HG02678 (cell line): ENCODE measurements around the gene LPCAT2.
A peak's percentile ranks its signal among the peaks of the same experiment; 100 is the strongest.

Experiments used
- ATAC-seq: cut with Tn5 transposase; IDR thresholded peaks from one replicate; pipeline ENCODE4 v1.9.1; 2021; ENCODE audit warnings: mild to moderate bottlenecking, moderate library complexity; ENCODE audit not compliant: unreplicated experiment

The LPCAT2 gene, protein sequence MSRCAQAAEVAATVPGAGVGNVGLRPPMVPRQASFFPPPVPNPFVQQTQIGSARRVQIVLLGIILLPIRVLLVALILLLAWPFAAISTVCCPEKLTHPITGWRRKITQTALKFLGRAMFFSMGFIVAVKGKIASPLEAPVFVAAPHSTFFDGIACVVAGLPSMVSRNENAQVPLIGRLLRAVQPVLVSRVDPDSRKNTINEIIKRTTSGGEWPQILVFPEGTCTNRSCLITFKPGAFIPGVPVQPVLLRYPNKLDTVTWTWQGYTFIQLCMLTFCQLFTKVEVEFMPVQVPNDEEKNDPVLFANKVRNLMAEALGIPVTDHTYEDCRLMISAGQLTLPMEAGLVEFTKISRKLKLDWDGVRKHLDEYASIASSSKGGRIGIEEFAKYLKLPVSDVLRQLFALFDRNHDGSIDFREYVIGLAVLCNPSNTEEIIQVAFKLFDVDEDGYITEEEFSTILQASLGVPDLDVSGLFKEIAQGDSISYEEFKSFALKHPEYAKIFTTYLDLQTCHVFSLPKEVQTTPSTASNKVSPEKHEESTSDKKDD

DNA sequence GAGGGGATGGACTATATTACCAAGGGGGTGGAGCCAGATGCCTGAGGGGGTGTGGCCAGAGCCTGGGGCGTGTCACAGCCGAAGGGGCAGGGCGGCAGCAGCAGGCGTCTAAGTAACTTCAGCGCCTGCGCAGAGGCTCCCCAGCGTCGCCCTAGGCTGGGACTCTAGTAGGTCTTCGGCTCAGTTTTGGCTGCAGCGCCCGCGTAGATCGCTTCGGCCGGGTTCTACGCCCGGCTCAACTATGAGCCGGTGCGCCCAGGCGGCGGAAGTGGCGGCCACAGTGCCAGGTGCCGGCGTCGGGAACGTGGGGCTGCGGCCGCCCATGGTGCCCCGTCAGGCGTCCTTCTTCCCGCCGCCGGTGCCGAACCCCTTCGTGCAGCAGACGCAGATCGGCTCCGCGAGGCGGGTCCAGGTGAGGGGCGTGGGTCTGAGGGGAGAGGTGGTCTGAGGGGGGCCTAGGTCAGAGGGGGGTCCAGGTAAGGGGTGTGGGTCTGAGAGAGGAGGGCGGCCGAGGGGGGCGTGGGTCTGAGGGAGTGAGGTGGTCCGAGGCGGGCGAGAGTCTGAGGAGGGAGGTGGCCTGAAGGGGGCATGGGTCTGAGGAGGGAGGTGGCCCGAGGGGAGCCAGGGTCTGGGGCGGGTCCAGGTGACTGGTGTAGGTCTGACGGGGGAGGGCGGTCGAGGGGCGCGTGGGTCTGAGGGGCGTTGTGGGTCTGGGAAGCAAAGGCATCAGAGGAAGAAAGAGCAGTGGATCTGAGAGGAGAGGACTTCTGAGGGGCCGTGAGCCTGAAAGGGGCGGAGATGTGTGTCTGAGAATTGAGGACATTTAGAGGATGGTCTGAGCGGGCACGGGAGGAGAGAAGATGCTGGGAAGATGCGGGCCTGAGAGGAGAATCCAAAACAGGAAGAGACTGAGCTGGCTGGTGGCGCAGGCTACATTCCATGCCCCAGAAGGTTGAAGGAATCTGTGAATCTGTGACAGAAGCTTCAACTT lies at the start of gene LPCAT2:
LPCAT2 (plus strand) TSS at position 132 of the 991 bp plus-strand sequence; CDS start at position 242, 110 bp downstream.
- peak; percentile 44 for ATAC-seq

DNA sequence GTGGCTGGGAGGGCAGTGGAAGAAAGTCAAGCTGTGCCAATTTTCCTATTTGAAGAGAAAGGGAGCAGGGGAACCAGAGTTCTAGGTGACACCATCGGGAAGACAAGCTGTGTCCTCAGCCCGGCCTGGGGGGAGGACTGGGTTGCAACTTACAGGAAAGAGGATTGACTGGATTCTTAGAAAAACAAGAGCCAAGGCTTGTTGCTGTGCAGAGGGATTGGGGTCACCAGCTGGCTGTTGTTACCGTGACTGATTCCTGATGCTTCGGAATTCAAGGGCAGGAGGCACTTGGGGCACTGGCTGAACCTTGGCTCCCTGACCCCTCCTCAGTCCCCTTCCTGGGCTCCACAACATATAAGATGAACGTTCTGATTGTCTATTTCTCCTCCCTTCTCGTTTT lies 46.6 kb upstream of the LPCAT2 start:
- ATAC-seq: no peak

DNA sequence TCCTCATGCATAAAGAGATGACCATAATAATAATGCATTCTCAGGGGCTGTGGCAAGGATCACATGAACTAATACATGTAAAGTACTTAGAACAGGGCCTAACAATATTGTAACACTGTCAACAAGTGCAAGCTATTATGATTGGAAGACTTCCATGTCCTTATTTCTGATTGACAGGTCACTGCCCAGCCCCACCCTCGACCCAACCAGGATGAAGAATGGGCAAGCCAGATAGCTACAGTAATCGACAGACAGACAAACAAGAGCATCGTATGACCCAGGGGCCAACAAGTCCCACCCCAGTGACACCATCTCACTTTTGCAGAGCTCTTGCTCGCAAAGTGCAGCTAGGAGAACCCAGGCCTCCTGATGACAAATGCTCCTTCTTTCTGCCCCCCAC lies 44.5 kb upstream of the LPCAT2 start:
- no peak for ATAC-seq

DNA sequence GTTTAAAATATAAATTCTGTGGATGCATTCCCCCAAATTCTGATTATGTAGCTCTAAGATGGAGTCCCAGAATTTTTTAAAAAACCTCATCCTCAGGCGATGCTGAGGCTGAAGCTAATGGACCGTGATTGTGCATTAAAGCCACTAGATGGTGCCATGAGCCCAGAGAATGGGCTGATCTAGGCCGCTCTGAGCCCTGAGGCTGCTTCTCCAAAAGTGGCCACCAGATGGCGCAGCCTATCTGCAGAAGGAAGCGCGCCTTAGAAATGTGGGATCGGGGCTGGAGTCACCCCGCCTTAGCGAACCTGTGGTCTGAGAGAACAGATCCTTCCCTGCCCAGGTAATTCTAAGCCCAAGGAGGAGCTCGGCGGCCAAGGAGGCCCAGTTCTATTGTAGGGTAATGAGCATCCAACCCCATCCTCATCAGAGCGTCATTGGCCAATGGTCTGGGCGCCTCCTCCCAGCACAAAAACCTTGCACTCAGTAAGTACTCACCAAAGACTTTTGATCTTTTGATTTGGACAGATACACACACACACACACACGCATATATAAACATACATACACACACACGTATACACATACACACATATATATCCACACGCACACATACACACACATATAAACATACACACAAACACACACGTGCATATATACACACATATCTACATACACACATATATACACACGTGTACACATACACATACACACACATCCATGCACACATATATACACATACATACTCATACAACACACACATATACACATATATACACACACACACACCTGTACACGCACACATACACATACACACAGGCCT lies 43.6 kb upstream of the LPCAT2 start:
- peak; percentile 95 for ATAC-seq

DNA sequence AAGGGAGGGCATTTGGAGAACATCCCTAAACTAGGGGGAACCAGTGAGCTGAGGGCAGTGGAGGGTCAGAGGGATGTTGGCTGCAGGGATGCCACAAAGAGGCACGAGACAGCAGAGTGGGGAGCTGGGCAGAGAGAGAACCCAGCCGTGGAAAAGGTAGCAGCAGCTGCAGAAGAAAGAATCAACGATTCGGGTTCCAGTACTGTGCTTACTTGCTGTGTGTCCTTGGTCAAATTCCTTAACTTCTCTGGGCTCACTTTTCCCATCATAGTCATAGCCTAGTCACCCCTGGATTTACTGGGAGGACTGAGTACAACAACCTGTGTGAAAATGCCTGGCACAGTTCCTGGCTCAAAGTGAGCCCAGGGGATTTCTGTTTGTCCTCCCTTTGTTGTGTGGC lies 42.7 kb upstream of the LPCAT2 start:
- no peak for ATAC-seq

DNA sequence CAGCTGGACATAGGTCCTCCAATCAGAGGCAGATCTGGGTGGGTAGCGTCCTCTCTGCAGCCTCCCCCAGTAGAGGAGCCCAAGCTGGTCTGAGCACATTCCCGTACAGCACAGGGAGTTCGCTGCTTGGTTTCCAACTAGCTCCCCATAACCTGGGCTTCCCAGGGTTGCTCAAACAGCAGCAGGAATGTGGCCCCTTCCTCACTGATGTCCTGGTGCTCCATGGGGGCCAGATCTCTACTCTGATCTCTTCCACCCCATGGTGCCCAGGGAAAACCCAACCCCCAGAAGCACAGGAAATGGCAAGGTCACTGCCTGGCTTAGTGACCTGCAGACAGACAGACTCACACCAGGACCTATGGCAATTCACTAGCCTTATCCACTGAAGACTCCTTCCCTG lies 41.0 kb upstream of the LPCAT2 start:
- no peak for ATAC-seq

DNA sequence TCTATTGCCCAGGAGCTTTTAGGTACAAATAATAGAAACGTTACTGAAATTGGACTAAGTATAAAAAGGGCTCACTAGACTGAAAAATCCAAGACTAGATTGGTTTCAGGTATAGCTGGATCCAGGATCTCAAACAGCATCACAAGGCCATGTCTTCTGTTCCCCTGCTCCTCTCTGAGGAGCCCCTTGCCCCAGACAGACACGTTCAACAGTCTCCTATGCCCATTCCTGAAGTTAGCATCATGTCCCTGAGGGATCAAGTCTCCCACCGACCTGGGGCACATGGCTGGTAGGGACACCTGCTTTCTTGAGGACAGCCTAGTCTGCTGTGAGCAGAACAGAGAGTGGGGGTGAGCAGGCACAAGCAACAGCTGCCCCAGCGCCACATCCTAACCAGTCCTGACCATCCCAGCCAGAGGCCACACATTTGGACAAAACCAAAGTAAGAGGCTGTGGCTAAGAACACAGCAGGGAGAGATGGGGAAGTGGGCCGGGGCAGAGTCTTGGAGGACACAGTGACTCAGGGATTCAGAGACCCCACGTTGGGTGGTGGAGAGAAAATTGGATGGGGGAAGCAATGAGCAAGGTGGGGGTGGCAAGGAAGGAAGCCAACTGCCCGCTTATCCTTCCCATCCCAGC lies 40.4 kb upstream of the LPCAT2 start:
- no peak for ATAC-seq

DNA sequence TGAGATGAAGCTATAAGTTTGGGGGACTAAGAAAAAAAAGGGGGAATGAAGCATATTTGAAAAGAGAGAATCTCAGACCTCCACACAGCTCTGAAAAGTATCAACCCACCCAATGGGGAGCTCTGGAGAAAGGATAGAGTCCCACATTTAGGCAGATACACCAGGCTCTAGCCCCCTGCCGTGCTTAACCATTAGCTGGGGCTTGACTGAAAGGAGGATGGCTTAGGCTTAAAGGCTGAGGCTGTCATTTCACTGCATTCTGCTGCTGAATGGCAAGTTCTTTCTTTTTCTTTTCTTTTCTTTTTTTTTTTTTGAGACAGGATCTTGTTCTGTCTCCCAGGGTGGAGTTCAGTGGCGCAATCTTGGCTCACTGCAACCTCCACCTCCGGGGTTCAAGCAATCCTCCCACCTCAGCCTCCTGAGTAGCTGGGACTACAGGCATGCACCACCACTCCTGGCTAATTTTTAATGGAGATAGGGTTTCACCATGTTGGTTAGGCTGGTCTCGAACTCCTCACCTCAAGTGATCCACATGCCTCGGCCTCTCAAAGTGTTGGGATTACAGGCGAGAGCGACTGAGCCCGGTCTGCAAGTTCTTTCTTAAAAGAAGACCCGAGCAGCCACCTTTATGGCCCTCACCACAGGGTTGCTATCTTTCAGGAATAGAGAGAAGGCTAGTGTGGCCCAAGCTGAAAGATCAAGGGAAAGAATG lies 38.9 kb upstream of the LPCAT2 start:
- no peak for ATAC-seq

DNA sequence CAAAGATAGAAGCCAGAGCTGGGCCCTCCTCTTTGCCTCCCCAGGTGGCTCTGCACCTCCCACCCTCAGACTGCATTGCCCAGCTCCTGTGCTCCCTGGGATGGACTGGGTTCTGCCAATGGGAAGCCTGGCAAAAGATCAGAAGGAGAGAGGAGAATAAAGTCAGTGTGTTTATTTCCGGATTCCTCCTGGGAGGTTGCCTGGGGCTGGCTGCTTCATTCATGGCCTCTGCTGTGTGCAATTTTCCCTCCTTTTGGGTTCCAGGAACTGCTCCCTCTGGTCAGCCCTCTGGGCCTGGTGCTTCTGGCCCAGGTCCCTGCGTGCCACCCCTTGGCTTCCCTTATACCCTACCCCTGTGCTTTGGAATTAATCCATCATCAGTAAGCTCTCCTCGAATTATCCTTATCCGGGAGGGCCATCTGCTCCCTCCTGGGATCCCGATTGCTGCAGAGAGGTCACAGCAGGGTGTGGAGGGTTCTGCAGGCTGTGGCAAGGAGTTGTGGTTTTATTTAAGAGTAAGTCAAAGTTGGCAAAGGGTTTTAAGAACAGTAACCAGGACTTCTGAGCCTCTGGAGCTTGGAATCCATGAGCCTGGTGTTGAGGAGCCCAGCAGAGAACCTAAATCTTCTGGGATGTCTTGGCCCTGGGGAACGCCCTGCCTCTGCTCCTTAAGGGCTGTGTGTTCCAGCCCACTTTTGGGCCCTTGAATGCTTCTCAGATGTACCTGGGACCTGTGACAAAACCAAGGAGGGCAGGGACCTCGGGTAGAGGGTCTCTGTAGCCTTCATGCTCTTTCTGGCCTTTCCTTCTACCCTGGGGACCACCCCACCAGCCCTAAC lies 38.1 kb upstream of the LPCAT2 start:
- no peak for ATAC-seq

DNA sequence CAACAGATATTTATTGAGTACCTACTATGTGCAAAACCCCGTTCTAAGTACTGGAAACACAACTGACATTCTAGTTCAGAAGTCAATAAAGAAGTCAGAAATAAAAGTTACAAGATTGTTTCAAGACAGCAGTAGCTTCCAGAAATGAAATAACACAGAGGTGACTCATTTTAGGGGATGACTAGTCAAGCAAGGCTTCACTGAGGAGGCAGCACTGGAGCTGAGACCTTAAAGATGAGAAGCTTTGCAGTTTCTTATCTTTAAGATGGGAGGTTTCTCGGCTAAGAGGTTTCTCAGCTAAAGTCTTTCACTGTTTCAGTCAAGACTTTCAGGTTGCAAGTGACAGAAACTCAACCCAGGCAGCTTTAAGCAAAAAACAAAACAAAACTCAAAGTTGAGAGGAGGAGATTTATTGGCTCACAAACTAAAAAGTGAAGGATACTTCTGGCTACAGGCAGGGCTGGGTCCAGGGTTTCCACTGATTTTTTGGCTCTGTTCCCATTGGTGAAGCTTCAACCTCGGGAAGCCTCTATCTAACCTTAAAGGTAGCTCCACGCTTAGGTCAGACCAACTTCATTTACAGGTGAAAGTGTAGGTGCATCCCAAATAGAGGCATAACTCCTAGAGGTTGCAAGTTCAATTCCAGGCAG lies 37.3 kb upstream of the LPCAT2 start:
- peak; percentile 49 for ATAC-seq

DNA sequence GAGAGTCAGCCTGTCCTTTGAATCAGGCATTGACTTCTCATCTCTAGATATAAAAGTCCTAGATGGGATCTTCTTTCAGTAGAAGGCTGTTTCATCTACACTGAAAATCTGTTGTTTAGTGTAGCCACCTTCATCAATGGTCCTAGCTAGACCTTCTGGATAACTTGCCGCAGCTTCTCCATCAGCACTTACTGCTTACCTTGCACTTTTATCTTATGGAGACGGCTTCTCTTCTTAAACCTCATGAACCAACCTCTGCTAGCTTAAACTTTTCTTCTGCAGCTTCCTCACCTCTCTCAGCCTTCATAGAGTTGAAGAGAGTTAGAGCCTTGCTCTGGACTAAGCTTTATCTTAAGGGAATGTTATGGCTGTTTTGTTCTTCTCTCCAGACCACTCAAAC lies 35.3 kb upstream of the LPCAT2 start:
- no peak for ATAC-seq

DNA sequence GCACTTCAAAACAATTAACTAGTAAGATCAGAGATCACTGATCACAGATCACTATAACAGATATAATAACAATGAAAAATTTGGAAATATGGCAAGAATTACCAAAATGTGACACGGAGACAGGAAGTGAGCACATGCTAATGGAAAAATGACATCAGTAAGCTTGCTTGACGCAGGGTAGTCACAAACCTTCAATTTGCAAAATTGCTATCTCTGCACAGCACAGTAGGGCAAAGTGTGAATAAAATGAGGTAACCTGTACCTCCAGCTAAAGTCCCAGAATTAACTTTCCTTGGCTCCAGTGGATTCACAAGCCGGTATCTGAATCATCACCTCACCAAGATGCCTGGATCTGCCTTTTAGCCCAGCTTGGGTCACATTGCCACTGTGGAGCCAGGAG lies 34.1 kb upstream of the LPCAT2 start:
- no peak for ATAC-seq

DNA sequence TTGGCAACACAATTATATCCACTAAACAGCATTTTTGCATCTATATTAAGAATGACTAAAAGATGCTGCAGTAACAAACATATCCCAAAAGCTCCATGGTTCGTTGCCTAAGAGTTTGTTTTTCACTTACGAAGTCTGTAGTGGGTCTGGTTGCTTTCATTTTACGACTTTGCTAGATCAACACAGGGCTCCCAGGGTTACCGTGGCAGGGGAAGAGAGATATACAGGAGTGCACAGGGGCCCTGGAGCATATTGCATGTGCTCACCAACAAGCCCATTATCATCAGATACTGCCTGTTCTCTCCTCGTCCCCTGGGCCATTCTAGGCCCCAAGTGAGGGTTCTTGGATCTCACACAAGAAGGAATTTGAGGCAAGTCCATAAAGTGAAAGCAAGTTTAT lies 33.0 kb upstream of the LPCAT2 start:
- no peak for ATAC-seq

DNA sequence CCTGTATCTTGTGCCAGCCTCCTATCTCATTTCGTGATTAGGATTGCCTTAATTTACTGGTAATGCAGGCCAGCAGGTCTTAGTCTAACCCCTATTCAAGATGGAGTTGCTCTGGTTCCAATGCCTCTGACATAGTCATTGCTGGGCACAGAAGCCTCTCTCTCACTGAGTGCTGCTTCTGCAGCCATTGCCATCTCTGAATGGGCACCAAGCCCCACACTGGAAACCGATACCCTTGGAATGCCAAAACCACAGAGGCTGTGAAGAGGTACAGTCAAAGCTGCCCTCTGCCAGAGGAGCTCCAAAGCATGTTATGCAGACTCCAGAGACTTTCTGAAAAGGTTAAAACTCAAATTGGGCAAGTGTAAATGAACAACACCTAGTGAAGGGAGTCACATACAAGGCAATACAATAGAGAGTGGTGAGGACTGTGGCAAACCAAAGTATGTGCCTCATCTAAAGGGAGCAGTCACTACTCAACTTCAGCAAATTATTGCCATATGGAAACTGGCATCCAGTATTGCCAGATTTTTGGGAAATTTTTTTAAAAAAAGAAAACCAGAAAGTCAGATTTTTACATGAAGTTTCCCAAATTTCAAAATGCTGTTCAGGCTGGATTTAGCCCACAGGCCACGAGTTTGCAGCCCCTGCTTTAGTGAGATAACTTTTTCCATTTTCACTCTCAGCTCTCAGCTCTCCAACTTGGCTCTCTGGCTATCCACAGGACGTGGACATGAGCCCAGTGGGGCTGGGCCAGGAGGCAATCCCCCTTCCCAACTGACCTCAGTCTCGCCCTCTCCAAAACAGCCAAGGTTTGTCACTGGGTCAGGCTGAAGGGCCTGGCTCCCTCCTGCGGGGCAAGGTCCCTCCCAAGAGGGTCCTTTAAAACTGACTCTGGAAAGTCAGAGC lies 32.0 kb upstream of the LPCAT2 start:
- no peak for ATAC-seq

DNA sequence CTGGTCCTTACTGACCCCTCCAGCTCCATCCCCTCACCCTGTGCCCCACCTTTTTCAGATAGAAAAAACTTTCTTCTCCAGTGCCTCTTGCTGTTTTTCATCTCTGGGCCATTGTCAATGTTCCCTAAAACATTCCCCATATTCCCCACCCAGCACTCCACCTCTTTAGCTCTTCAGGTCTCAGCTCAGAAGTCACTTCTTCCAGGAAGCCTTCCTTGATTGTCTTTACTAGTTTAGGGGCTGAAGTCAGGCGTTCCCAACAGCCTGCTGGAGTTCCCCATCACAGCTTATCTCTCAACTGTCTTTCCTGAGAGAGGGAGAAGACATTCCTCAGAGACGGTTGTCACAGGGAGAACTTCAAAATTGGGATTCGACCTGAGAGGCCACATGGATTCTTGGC lies 31.1 kb upstream of the LPCAT2 start:
- no peak for ATAC-seq

DNA sequence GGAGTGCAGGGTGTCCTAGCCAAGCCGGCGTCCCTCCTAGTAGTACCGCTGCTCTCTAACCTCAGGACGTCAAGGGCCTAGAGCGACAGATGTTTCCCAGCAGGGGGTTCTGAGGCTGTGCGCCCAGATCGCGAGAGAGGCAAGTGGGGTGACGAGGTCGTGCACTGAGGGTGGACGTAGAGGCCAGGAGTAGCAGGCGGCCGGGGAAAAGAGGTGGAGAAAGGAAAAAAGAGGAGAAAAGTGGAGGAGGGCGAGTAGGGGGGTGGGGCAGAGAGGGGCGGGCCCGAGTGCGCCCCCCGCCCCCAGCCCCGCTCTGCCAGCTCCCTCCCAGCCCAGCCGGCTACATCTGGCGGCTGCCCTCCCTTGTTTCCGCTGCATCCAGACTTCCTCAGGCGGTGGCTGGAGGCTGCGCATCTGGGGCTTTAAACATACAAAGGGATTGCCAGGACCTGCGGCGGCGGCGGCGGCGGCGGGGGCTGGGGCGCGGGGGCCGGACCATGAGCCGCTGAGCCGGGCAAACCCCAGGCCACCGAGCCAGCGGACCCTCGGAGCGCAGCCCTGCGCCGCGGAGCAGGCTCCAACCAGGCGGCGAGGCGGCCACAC lies 29.9 kb upstream of the LPCAT2 start, which contains the start of gene MMP2:
MMP2 (plus strand) TSS at position 372 of the 603 bp plus-strand sequence. CDS start 282 bp downstream, outside the sequence.
- no peak for ATAC-seq
